ENCODE results near the gene HTR3D. TPM values are rescaled to one million over a fixed set of nuclear protein-coding genes. Genes with fewer than 3 reads are reported as not detected.

The HTR3D gene
- total and polyA plus RNA-seq, 2 of the 13 experiments (the other 11 are each of a cell fraction or from before 2014, with no cell fraction given): not detected

- intact Hi-C loops (cut with micrococcal nuclease; ENCODE audit: unreplicated experiment) (no loop called here), in situ Hi-C loops (cut with HindIII; ENCODE audit: extremely low pct_ligation_motif_present, low pct_unique_long_range_greater_than_20kb) (no loop called here)
- no peaks in the 10 kb centered on the region for H3K36me3 ChIP-seq (replicated peaks in 1 of 2; ENCODE audit: control insufficient read depth in 1 of 2, insufficient read depth in 2 of 2, low read length in 2 of 2)
- H3K4me1 ChIP-seq (ENCODE audit: insufficient read depth, low read length): no peaks in the 10 kb centered on the region
- DNase-seq (ENCODE audit: low spot score) (no peak), ATAC-seq (no peak), FAIRE-seq (no peak)
- H3K9me3 ChIP-seq (ENCODE audit: low read length): peaks cover 9% of the 10 kb centered on the region
- WGBS (ENCODE audit: low lambda C conversion rate): 8% methylated on average over 2 of the region's 2 CpGs
- no peak overlapping the region for H3K9ac ChIP-seq (ENCODE audit: insufficient read depth, low read depth, low read length)
- BruUV-seq (replicated peaks): no TSS peak
- H3K27me3 ChIP-seq (ENCODE audit: control insufficient read depth in 1 of 2, insufficient read depth in 2 of 2, low read length in 2 of 2): peaks cover under 1 to 1% of the 10 kb centered on the region in 2 experiments; a peak in 2 of 5 replicates
- H2AFZ ChIP-seq (ENCODE audit: low read length): no peak overlapping the region
- no peaks in the 10 kb centered on the region for H4K20me1 ChIP-seq (ENCODE audit: insufficient read depth, low read length)
- H3K4me2 ChIP-seq (ENCODE audit: low read depth, low read length): no peak overlapping the region
- no peak overlapping the region for H3K27ac ChIP-seq (ENCODE audit: extremely low read length, insufficient read depth, low read length)
- no peaks in the 10 kb centered on the region for H3K79me2 ChIP-seq (ENCODE audit: insufficient read depth, low read length)
- TF ChIP-seq POLR2A (IDR thresholded peaks at IDR 0.05; ENCODE audit: insufficient read depth in 1 of 2, low read depth in 2 of 2, low read length in 2 of 2) (no peak), GPBP1L1 (CRISPR knock-in tag; IDR thresholded peaks at IDR 0.05) (no peak), SIX4 (CRISPR knock-in tag; IDR thresholded peaks at IDR 0.05) (no peak), ZNF558 (CRISPR knock-in tag; IDR thresholded peaks at IDR 0.05; ENCODE audit: borderline replicate concordance) (no peak), ZNF570 (CRISPR knock-in tag; IDR thresholded peaks at IDR 0.05; ENCODE audit: borderline replicate concordance) (no peak), NR2F2 (IDR thresholded peaks at IDR 0.05; ENCODE audit: borderline replicate concordance, low read depth) (no peak), KDM5B (CRISPR knock-in tag; IDR thresholded peaks at IDR 0.05; ENCODE audit: borderline replicate concordance) (no peak), DDIT3 (CRISPR knock-in tag; IDR thresholded peaks at IDR 0.05) (no peak), TRIM22 (IDR thresholded peaks at IDR 0.05) (no peak), FOXP1 (IDR thresholded peaks at IDR 0.05) (no peak), FOXP1 (CRISPR knock-in tag; IDR thresholded peaks at IDR 0.05) (no peak), ZNF639 (CRISPR knock-in tag; conservative IDR thresholded peaks at IDR 0.05) (no peak), NR2F6 (IDR thresholded peaks at IDR 0.05) (no peak), NR2F6 (CRISPR knock-in tag; IDR thresholded peaks at IDR 0.05) (no peak), ZFP36L2 (CRISPR knock-in tag; IDR thresholded peaks at IDR 0.05) (no peak), REPIN1 (CRISPR knock-in tag; IDR thresholded peaks at IDR 0.05; ENCODE audit: borderline replicate concordance, low read depth) (no peak), TFDP2 (CRISPR knock-in tag; IDR thresholded peaks at IDR 0.05) (no peak)
- ChIA-PET CTCF (ENCODE audit: low intra/inter-chr PET ratio, low total read pairs) (no interaction called here), POLR2A (no interaction called here)
- H3K4me3 ChIP-seq (replicated peaks in 1 of 3; ENCODE audit: insufficient read depth in 1 of 3, low read depth in 2 of 3, low read length in 3 of 3): no peak overlapping the region
Observed at GRCh38 chr3:184082465-184082864, 50.9 kb downstream of the HTR3D start.

Data from HepG2 (cell line).